ENCODE results near the gene DOCK2. TPM values are rescaled to one million over a fixed set of nuclear protein-coding genes. Genes with fewer than 3 reads are reported as not detected.

DOCK2 gene
- total and polyA plus RNA-seq, 2 of the 8 experiments (the other 6 are each of a cell fraction or from before 2014, with no cell fraction given), result 3.9 to 5.7 TPM

DNA sequence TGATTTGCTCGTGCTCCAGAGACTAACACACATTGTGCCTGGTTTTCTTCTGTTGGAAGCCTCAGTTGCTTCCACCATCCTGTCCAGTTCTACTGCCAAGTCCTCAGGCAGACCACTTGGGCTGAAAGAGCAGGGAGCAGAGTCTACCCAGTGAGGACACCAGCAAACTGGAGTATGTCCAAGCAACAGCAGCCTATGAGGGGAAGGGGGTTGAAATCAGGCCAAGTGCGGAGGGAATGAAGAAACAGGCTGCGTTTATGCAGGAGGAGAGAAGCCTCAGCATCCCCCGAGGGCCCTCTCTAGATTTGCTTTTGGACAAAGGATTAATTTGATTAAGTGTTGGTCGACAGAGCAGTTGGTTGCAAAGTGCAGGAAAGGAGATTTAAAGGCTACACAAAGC is 14.5 kb downstream of the DOCK2 start:
- H3K56ac ChIP-seq (replicated peaks; ENCODE audit: insufficient read length, low read depth, low read length), result no peak overlapping the region
- no peak overlapping the region for H2BK12ac ChIP-seq (ENCODE audit: low read depth, low read length)
- no peak overlapping the region for H3K4ac ChIP-seq (replicated peaks; ENCODE audit: insufficient read length, low read depth, low read length)
- no peak overlapping the region for H2BK120ac ChIP-seq (replicated peaks; ENCODE audit: low read depth, low read length)
- WGBS, 2 experiments (ENCODE audit: extremely low coverage in 1 of 2, insufficient coverage in 1 of 2, insufficient read length in 1 of 2, insufficient replicate concordance in 2 of 2, low coverage in 1 of 2, low lambda C conversion rate in 2 of 2, missing lambda C conversion rate in 1 of 2), result 87% methylated on average over 5 of the region's 5 CpGs; no CpG with 5 or more reads in 1 of the 2 experiments
- peaks cover 0 to 3% (median 0%) of the 10 kb centered on the region in 4 experiments; a peak in 1 of 7 replicates for H3K27me3 ChIP-seq (replicated peaks in 1 of 4; ENCODE audit: control insufficient read depth in 3 of 4, extremely low read depth in 1 of 4, insufficient read depth in 3 of 4, low read length in 3 of 4)
- FAIRE-seq (no peak), DNase-seq (ENCODE audit: low read depth in 1 of 2, low spot score in 2 of 2) (no peak)
- no peak overlapping the region; the same call in 1 of the 2 replicates for H2BK15ac ChIP-seq (ENCODE audit: low read length)
- no peak overlapping the region for H4K91ac ChIP-seq (replicated peaks; ENCODE audit: insufficient read length, low read length)
- H3K9me3 ChIP-seq (ENCODE audit: insufficient read depth in 2 of 2, low read depth in 1 of 2, low read length in 1 of 2), result no peaks in the 10 kb centered on the region
- H3K23me2 ChIP-seq (ENCODE audit: low read depth, low read length), result no peaks in the 10 kb centered on the region
- no peak overlapping the region for H2BK5ac ChIP-seq (ENCODE audit: low read depth, low read length)
- no peak overlapping the region for H3K23ac ChIP-seq (ENCODE audit: insufficient read length)
- no peaks in the 10 kb centered on the region for H3K79me1 ChIP-seq (ENCODE audit: low read depth, low read length)
- no peak overlapping the region for H4K5ac ChIP-seq (ENCODE audit: insufficient read length, low read depth, low read length)
- H3K4me1 ChIP-seq (replicated peaks in 1 of 4; ENCODE audit: control insufficient read depth in 3 of 4, insufficient read depth in 4 of 4, low read length in 3 of 4), result no peaks in the 10 kb centered on the region
- no peak overlapping the region for H3K14ac ChIP-seq (ENCODE audit: insufficient read length)
- no peak overlapping the region for H3K4me2 ChIP-seq (ENCODE audit: insufficient read depth in 1 of 2, low read depth in 2 of 2, low read length in 2 of 2)
- H2BK20ac ChIP-seq (ENCODE audit: low read length), result no peak overlapping the region
- H3K18ac ChIP-seq (ENCODE audit: extremely low read depth, low read length), result no peak overlapping the region
- H3K4me3 ChIP-seq (ENCODE audit: extremely low read depth in 1 of 4, insufficient read depth in 2 of 4, low read depth in 3 of 4, low read length in 4 of 4), result no peak overlapping the region
- no peak overlapping the region for H3K27ac ChIP-seq (ENCODE audit: low read depth, low read length)
- no peaks in the 10 kb centered on the region for H3K79me2 ChIP-seq (ENCODE audit: control insufficient read depth in 1 of 2, insufficient read depth in 2 of 2, low read length in 2 of 2)
- H4K20me1 ChIP-seq (replicated peaks in 1 of 2; ENCODE audit: control insufficient read depth in 1 of 2, insufficient read depth in 2 of 2, low read length in 2 of 2), result no peaks in the 10 kb centered on the region
- H2AK5ac ChIP-seq (ENCODE audit: low read depth, low read length), result no peak overlapping the region
- no peak overlapping the region for H2AFZ ChIP-seq (ENCODE audit: low read length)
- POLR2A ChIA-PET (ENCODE audit: partially characterized antibody), result no interaction called here
- no peak overlapping the region for H3K9ac ChIP-seq (replicated peaks in 1 of 4; ENCODE audit: extremely low read depth in 1 of 4, low read depth in 3 of 4, low read length in 3 of 4)
- H3K36me3 ChIP-seq (ENCODE audit: control insufficient read depth in 2 of 4, insufficient read depth in 4 of 4, low read length in 3 of 4), result no peaks in the 10 kb centered on the region
- no peak overlapping the region; the same call in 1 of the 2 replicates for H4K8ac ChIP-seq (ENCODE audit: extremely low read depth, insufficient read depth, low read length)
- CTCF ChIA-PET (ENCODE audit: partially characterized antibody), result interaction anchor here (0.8 kb wide), 1 partner anchor 419 kb away, joined by 3 read pairs; no protein-coding TSS in a partner anchor
- TF ChIP-seq EP300 (IDR thresholded peaks at IDR 0.05; ENCODE audit: borderline replicate concordance in 1 of 2, low read depth in 2 of 2, low read length in 2 of 2), result no peak
